IMR-90 (cell line): Measurements from ENCODE around the gene HELZ. TPM values are rescaled to one million over a fixed set of nuclear protein-coding genes. Genes with fewer than 3 reads are reported as not detected.

ENCODE experiments used
- ATAC-seq: fragments of 200-7000 bp; cut with Tn5 transposase; 2 replicates; pipeline ENCODE4 v1.9.1; 2020; ENCODE audit warnings: low read depth, mild to moderate bottlenecking, moderate library complexity
- BruUV-seq: library from RNA; stranded (reverse); fragments of 400-500 nt; replicated peaks from 2 replicates; lab custom pipeline; 2021; lab: Mats Ljungman, UMichigan
- CTCF ChIA-PET: fragments of 300-600 bp; formaldehyde crosslinking; extraction: SDS; loops from one replicate; lab custom pipeline; 2021; ENCODE audit warnings: antibody characterized with exemption; lab: Yijun Ruan, JAX
- POLR2A ChIA-PET: fragments of 300-600 bp; sonication (Branson Sonifier 250); formaldehyde crosslinking; loops from one replicate; lab custom pipeline; 2022; ENCODE audit warnings: antibody characterized with exemption; ENCODE audit not compliant: unreplicated experiment; lab: Charles Lee
- DNase-seq: peaks from one replicate; pipeline ENCODE4 v3.0.0; 2013
- H2AFZ ChIP-seq: replicated peaks from 2 replicates; pipeline ENCODE3; 2013; ENCODE audit warnings: low read length, mild to moderate bottlenecking; ENCODE audit not compliant: poor library complexity
- H2AK5ac ChIP-seq: 2 replicates; pipeline ENCODE4 v1.6.1; 2013; ENCODE audit warnings: low read depth, low read length, inconsistent platforms
- H2AK9ac ChIP-seq: replicated peaks from 2 replicates; pipeline ENCODE3; 2013; ENCODE audit warnings: mild to moderate bottlenecking, low read depth, low read length, moderate library complexity; ENCODE audit not compliant: poor library complexity
- H2BK120ac ChIP-seq: 2 replicates; pipeline ENCODE4 v1.6.1; 2013; ENCODE audit warnings: low read depth, low read length, inconsistent platforms
- H2BK15ac ChIP-seq: 3 replicates; pipeline ENCODE4 v1.6.1; 2013; ENCODE audit warnings: low read depth, low read length, inconsistent platforms
- H2BK20ac ChIP-seq: 2 replicates; pipeline ENCODE4 v1.6.1; 2013; ENCODE audit warnings: low read depth, mild to moderate bottlenecking, inconsistent platforms, low read length, moderate library complexity
- H2BK5ac ChIP-seq: 2 replicates; pipeline ENCODE4 v1.6.1; 2013; ENCODE audit warnings: mild to moderate bottlenecking, low read depth, low read length, inconsistent platforms; ENCODE audit not compliant: poor library complexity, severe bottlenecking
- H3K14ac ChIP-seq: replicated peaks from 2 replicates; pipeline ENCODE4 v1.6.1; 2013; ENCODE audit warnings: low read depth, low read length, inconsistent platforms
- H3K18ac ChIP-seq: 2 replicates; pipeline ENCODE4 v1.6.1; 2013; ENCODE audit warnings: low read depth, low read length, control low read depth
- H3K23ac ChIP-seq: 2 replicates; pipeline ENCODE4 v1.6.1; 2013; ENCODE audit warnings: low read depth, low read length, inconsistent platforms
- H3K27ac ChIP-seq: 2 replicates; pipeline ENCODE4 v1.5.1; 2013; ENCODE audit warnings: mild to moderate bottlenecking, control low read depth, low read length; ENCODE audit not compliant: insufficient read depth
- H3K27me3 ChIP-seq: 2 replicates; pipeline ENCODE4 v1.6.1; 2013; ENCODE audit warnings: low read length; ENCODE audit not compliant: control insufficient read depth, insufficient read depth
- H3K36me3 ChIP-seq: 2 replicates; pipeline ENCODE4 v1.6.1; 2013; ENCODE audit warnings: low read length, mixed read lengths; ENCODE audit not compliant: control insufficient read depth, insufficient read depth
- H3K4ac ChIP-seq: 2 replicates; pipeline ENCODE4 v1.6.1; 2013; ENCODE audit warnings: low read depth, low read length, inconsistent platforms
- H3K4me1 ChIP-seq: 2 replicates; pipeline ENCODE4 v1.6.1; 2013; ENCODE audit warnings: low read length, mixed read lengths; ENCODE audit not compliant: control insufficient read depth, insufficient read depth
- H3K4me2 ChIP-seq: 2 replicates; pipeline ENCODE4 v1.6.1; 2013; ENCODE audit warnings: low read depth, mild to moderate bottlenecking, control low read depth, low read length, moderate library complexity
- H3K4me3 ChIP-seq: 2 replicates; pipeline ENCODE4 v1.5.1; 2013; ENCODE audit warnings: low read depth, mild to moderate bottlenecking, control low read depth, low read length, moderate library complexity; ENCODE audit not compliant: insufficient read depth
- H3K56ac ChIP-seq: 2 replicates; pipeline ENCODE4 v1.6.1; 2013; ENCODE audit warnings: low read length, inconsistent platforms; ENCODE audit not compliant: insufficient read depth; ENCODE audit errors: extremely low read depth
- H3K79me1 ChIP-seq, 2 experiments: 2 replicates each; pipeline ENCODE4 v1.6.1; 2013; ENCODE audit warnings: low read length in 2 of 2, inconsistent platforms in 1 of 2, low read depth in 1 of 2
- H3K9ac ChIP-seq: 2 replicates; pipeline ENCODE4 v1.6.1; 2013; ENCODE audit warnings: low read depth, low read length, control low read depth
- H3K9me1 ChIP-seq: 2 replicates; pipeline ENCODE4 v1.6.1; 2013; ENCODE audit warnings: low read length, inconsistent platforms; ENCODE audit not compliant: insufficient read depth
- H3K9me3 ChIP-seq: 2 replicates; pipeline ENCODE4 v1.6.1; 2013; ENCODE audit warnings: low read length; ENCODE audit not compliant: control insufficient read depth, insufficient read depth
- H4K20me1 ChIP-seq: 2 replicates; pipeline ENCODE4 v1.6.1; 2013; ENCODE audit warnings: low read length, inconsistent platforms; ENCODE audit not compliant: insufficient read depth
- H4K5ac ChIP-seq: 2 replicates; pipeline ENCODE4 v1.6.1; 2013; ENCODE audit warnings: mild to moderate bottlenecking, low read depth, low read length, control low read depth
- H4K8ac ChIP-seq, 2 experiments: 2 replicates each; pipeline ENCODE4 v1.6.1; 2013; ENCODE audit warnings: low read depth in 2 of 2, low read length in 2 of 2, control low read depth in 1 of 2, inconsistent platforms in 1 of 2
- H4K91ac ChIP-seq: 2 replicates; pipeline ENCODE4 v1.6.1; 2013; ENCODE audit warnings: low read depth, low read length, inconsistent platforms; ENCODE audit not compliant: insufficient read depth
- CEBPB ChIP-seq: IDR thresholded peaks from 2 replicates; pipeline ENCODE4 v1.6.1; 2012; ENCODE audit warnings: low read depth, low read length, improper control_type of control experiment
- NFE2L2 ChIP-seq: fragments of 150-350 bp; IDR thresholded peaks from 2 replicates; pipeline ENCODE4 v1.6.1; 2016; ENCODE audit warnings: low read depth, mild to moderate bottlenecking, low read length
- WGBS, 2 experiments: methylation state at CpG; one replicate each; pipeline versions ENCODE4 v1.1.5 to v1.1.7; 2013; ENCODE audit warnings: missing lambda C conversion rate in 2 of 2; ENCODE audit not compliant: insufficient read length in 1 of 2; ENCODE audit errors: extremely low coverage in 2 of 2; 5-methylcytosine and 5-hydroxymethylcytosine counted together
- dilution Hi-C: fragments of 300-500 bp; cut with HindIII; formaldehyde crosslinking; loops from one replicate; pipeline ENCODE4 v1.14.3; 2018; ENCODE audit warnings: low sequenced_read_pairs; ENCODE audit not compliant: unreplicated experiment
- in situ Hi-C: fragments of 300-500 bp; cut with MboI; formaldehyde crosslinking; loops from 3 replicates; pipeline ENCODE4 v1.14.3; 2019; ENCODE audit warnings: low sequenced_read_pairs, inconsistent platforms, mixed read lengths
- intact Hi-C: fragments of 100-400 bp; cut with micrococcal nuclease; formaldehyde crosslinking; loops from 2 replicates; pipeline ENCODE4 v1.10.0; 2022
- polyA plus RNA-seq, 3 experiments: library from polyadenylated mRNA; depleted of rRNA; stranded (reverse); fragments of >200 nt; gene quantifications; 2 replicates each; pipeline ENCODE4 v1.2.3, GENCODE V29; 2012; ENCODE audit warnings: low replicate concordance in 1 of 3
- total RNA-seq: library from RNA; depleted of rRNA; stranded (reverse); fragments of >200 nt; gene quantifications from 2 replicates; pipeline ENCODE4 v1.2.3, GENCODE V29; 2012

The HELZ gene
- total and polyA plus RNA-seq, 2 of the 4 experiments (the other 2 are of a cell fraction), result 8.0 to 60.6 TPM

DNA sequence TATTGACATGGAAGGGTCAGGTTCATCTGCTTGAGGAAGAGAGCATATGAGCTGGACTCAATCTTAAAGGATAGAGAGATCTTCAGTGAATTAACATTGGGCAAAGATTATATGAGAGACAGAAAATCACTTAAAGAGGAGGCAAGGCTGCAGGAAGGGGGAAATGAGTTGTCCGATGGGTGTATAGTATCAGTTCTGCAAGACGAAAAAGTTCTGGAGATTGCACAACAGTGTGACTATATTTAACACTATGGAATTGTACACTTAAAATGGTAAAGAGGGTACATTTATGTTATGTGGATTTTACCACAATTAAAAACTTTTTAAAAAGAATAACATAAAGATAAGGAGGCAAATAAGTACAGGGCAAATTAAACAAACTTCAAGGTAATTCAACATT is 80.7 kb downstream of the HELZ start:
- CTCF ChIA-PET, result no interaction called here
- TF ChIP-seq NFE2L2 (no peak), CEBPB (peak; percentile 71)
- Histone ChIP-seq H2BK120ac (no peak overlapping the region), H3K4ac (no peak overlapping the region), H3K27ac (no peak overlapping the region), H3K9me3 (no peaks in the 10 kb centered on the region), H3K14ac (no peak overlapping the region), H3K27me3 (no peaks in the 10 kb centered on the region), H3K36me3 (peaks cover 18% of the 10 kb centered on the region), H2BK5ac (no peak overlapping the region), H4K91ac (no peak overlapping the region), H3K56ac (no peak overlapping the region), H3K4me1 (no peaks in the 10 kb centered on the region), H4K8ac (no peak overlapping the region), H3K9me1 (peaks cover 6% of the 10 kb centered on the region), H4K20me1 (no peaks in the 10 kb centered on the region), H4K5ac (no peak overlapping the region), H3K9ac (no peak overlapping the region), H3K4me2 (no peak overlapping the region), H2BK20ac (no peak overlapping the region), H3K79me1 (peaks cover 0 to 2% of the 10 kb centered on the region in 2 experiments; a peak in 1 of 4 replicates), H2AK5ac (no peak overlapping the region), H2BK15ac (no peak overlapping the region), H2AFZ (no peak overlapping the region), H3K4me3 (no peak overlapping the region), H3K18ac (no peak overlapping the region), H2AK9ac (no peak overlapping the region), H3K23ac (no peak overlapping the region)
- no peak for DNase-seq
- POLR2A ChIA-PET, result no interaction called here
- in situ Hi-C loops (no loop called here), dilution Hi-C loops (no loop called here), intact Hi-C loops (no loop called here)
- no TSS peak for BruUV-seq
- no CpG with 5 or more reads among the region's 2 CpGs for WGBS, 2 experiments
- ATAC-seq, result no peak
